ENCODE measurements around the gene HERC5. TPM values are rescaled to one million over a fixed set of nuclear protein-coding genes. Genes with fewer than 3 reads are reported as not detected.

HERC5 gene
- total RNA-seq: 10 to 100 TPM in 1 of 8 experiments, 1 to 10 TPM in 3, under 1 TPM in 4; 0.32 to 11.3 (median 1.7) TPM

- Histone ChIP-seq H3K4me3 (peak within 1 kb of the TSS; percentile 35 to 45 (median 39)), H3K4me1 (replicated peaks in 1 of 2) (no peaks in the 10 kb centered on the region), H3K27ac (no peak within 1 kb of the TSS)
- ATAC-seq (replicated peaks in 6 of 8): peak; percentile 90 to 95 (median 92)
- in situ Hi-C loops (cut with MboI; ENCODE audit: low pct_unique_long_range_greater_than_20kb in 2 of 9, low sequenced_read_pairs in 9 of 9, unreplicated experiment in 9 of 9): no loop called here
- 0 to 13% (median 0%) methylated on average over 1 to 22 of the region's 57 CpGs; no CpG with 5 or more reads in 3 of the 10 experiments for WGBS, 10 experiments
Measured at GRCh38 chr4:88456670-88457306, at the start of gene HERC5. Gene HERC5, plus strand, starts transcription at chr4:88457119. Its CDS starts 151 bp downstream, at chr4:88457270.

- no peak overlapping the region for H3K27ac ChIP-seq
- ATAC-seq (replicated peaks in 6 of 8): no peak
- 50 to 100% (median 65%) methylated on average over 1 to 2 of the region's 2 CpGs; no CpG with 5 or more reads in 3 of the 10 experiments for WGBS, 10 experiments
- no peak overlapping the region for H3K4me3 ChIP-seq
- in situ Hi-C loops (cut with MboI; ENCODE audit: low pct_unique_long_range_greater_than_20kb in 2 of 9, low sequenced_read_pairs in 9 of 9, unreplicated experiment in 9 of 9): no loop called here
- H3K4me1 ChIP-seq (replicated peaks in 1 of 2): no peaks in the 10 kb centered on the region
Measured at GRCh38 chr4:88409206-88409605, 47.7 kb upstream of the HERC5 start.

GRCh38 chr4:88409789-88410188 lies 47.1 kb upstream of the HERC5 start:
- in situ Hi-C loops (cut with MboI; ENCODE audit: low pct_unique_long_range_greater_than_20kb in 2 of 9, low sequenced_read_pairs in 9 of 9, unreplicated experiment in 9 of 9): no loop called here
- H3K27ac ChIP-seq: no peak overlapping the region
- no peak overlapping the region for H3K4me3 ChIP-seq
- H3K4me1 ChIP-seq (replicated peaks in 1 of 2): no peaks in the 10 kb centered on the region
- ATAC-seq (replicated peaks in 6 of 8): no peak
- WGBS, 10 experiments: 100% methylated on average over 1 of the region's 1 CpG; no CpG with 5 or more reads in 8 of the 10 experiments

GRCh38 chr4:88411491-88412096 lies 45.3 kb upstream of the HERC5 start:
- H3K4me1 ChIP-seq (replicated peaks in 1 of 2): no peaks in the 10 kb centered on the region
- in situ Hi-C loops (cut with MboI; ENCODE audit: low pct_unique_long_range_greater_than_20kb in 2 of 9, low sequenced_read_pairs in 9 of 9, unreplicated experiment in 9 of 9): no loop called here
- no peak for ATAC-seq (replicated peaks in 6 of 8)
- no peak overlapping the region for H3K27ac ChIP-seq
- no peak overlapping the region for H3K4me3 ChIP-seq
- WGBS, 10 experiments: 63 to 100% (median 83%) methylated on average over 2 to 3 of the region's 3 CpGs; no CpG with 5 or more reads in 3 of the 10 experiments

GRCh38 chr4:88413801-88414200 lies 43.1 kb upstream of the HERC5 start:
- in situ Hi-C loops (cut with MboI; ENCODE audit: low pct_unique_long_range_greater_than_20kb in 2 of 9, low sequenced_read_pairs in 9 of 9, unreplicated experiment in 9 of 9): no loop called here
- Histone ChIP-seq H3K4me3 (no peak overlapping the region), H3K27ac (no peak overlapping the region), H3K4me1 (replicated peaks in 1 of 2) (no peaks in the 10 kb centered on the region)
- no peak for ATAC-seq (replicated peaks in 6 of 8)
- 0 to 100% (median 25%) methylated on average over 1 of the region's 1 CpG; no CpG with 5 or more reads in 3 of the 10 experiments for WGBS, 10 experiments

- no peak for ATAC-seq (replicated peaks in 6 of 8)
- Histone ChIP-seq H3K4me3 (no peak overlapping the region), H3K4me1 (replicated peaks in 1 of 2) (no peaks in the 10 kb centered on the region), H3K27ac (no peak overlapping the region)
- in situ Hi-C loops (cut with MboI; ENCODE audit: low pct_unique_long_range_greater_than_20kb in 2 of 9, low sequenced_read_pairs in 9 of 9, unreplicated experiment in 9 of 9): no loop called here
- WGBS, 10 experiments: 76 to 100% (median 81%) methylated on average over 1 to 3 of the region's 4 CpGs; no CpG with 5 or more reads in 3 of the 10 experiments
Measured at GRCh38 chr4:88414755-88415154, 42.2 kb upstream of the HERC5 start.

- ATAC-seq (replicated peaks in 6 of 8): no peak
- in situ Hi-C loops (cut with MboI; ENCODE audit: low pct_unique_long_range_greater_than_20kb in 2 of 9, low sequenced_read_pairs in 9 of 9, unreplicated experiment in 9 of 9): no loop called here
- Histone ChIP-seq H3K4me1 (replicated peaks in 1 of 2) (no peaks in the 10 kb centered on the region), H3K27ac (no peak overlapping the region), H3K4me3 (no peak overlapping the region)
- 51 to 100% (median 92%) methylated on average over 1 to 2 of the region's 2 CpGs; no CpG with 5 or more reads in 1 of the 10 experiments for WGBS, 10 experiments
Measured at GRCh38 chr4:88415982-88416381, 40.9 kb upstream of the HERC5 start.

GRCh38 chr4:88418411-88418810 lies 38.5 kb upstream of the HERC5 start:
- ATAC-seq (replicated peaks in 6 of 8): no peak

GRCh38 chr4:88419874-88420273 lies 37.0 kb upstream of the HERC5 start:
- Histone ChIP-seq H3K4me3 (no peak overlapping the region), H3K4me1 (replicated peaks in 1 of 2) (no peaks in the 10 kb centered on the region), H3K27ac (no peak overlapping the region)
- in situ Hi-C loops (cut with MboI; ENCODE audit: low pct_unique_long_range_greater_than_20kb in 2 of 9, low sequenced_read_pairs in 9 of 9, unreplicated experiment in 9 of 9): no loop called here
- ATAC-seq (replicated peaks in 6 of 8): no peak
- 46 to 100% (median 80%) methylated on average over 1 to 5 of the region's 5 CpGs for WGBS, 10 experiments

More at GRCh38 chr4:88418411-88418810, 38.5 kb upstream of the HERC5 start:
- in situ Hi-C loops (cut with MboI; ENCODE audit: low pct_unique_long_range_greater_than_20kb in 2 of 9, low sequenced_read_pairs in 9 of 9, unreplicated experiment in 9 of 9): no loop called here
- Histone ChIP-seq H3K27ac (no peak overlapping the region), H3K4me3 (no peak overlapping the region), H3K4me1 (replicated peaks in 1 of 2) (no peaks in the 10 kb centered on the region)
- 66 to 100% (median 75%) methylated on average over 1 to 3 of the region's 3 CpGs; no CpG with 5 or more reads in 7 of the 10 experiments for WGBS, 10 experiments

GRCh38 chr4:88420844-88421243 lies 36.1 kb upstream of the HERC5 start:
- no peak overlapping the region for H3K27ac ChIP-seq
- in situ Hi-C loops (cut with MboI; ENCODE audit: low pct_unique_long_range_greater_than_20kb in 2 of 9, low sequenced_read_pairs in 9 of 9, unreplicated experiment in 9 of 9): no loop called here
- peak in 2 of 8 experiments; percentile 57 to 62 for ATAC-seq (replicated peaks in 6 of 8)
- 83 to 100% (median 92%) methylated on average over 1 of the region's 1 CpG; no CpG with 5 or more reads in 3 of the 10 experiments for WGBS, 10 experiments
- H3K4me1 ChIP-seq (replicated peaks in 1 of 2): no peaks in the 10 kb centered on the region
- no peak overlapping the region for H3K4me3 ChIP-seq

GRCh38 chr4:88422403-88422802 lies 34.5 kb upstream of the HERC5 start:
- no peak overlapping the region for H3K27ac ChIP-seq
- WGBS, 10 experiments: 26 to 85% (median 62%) methylated on average over 1 to 2 of the region's 2 CpGs
- H3K4me1 ChIP-seq (replicated peaks in 1 of 2): no peaks in the 10 kb centered on the region
- no peak for ATAC-seq (replicated peaks in 6 of 8)
- no peak overlapping the region for H3K4me3 ChIP-seq
- in situ Hi-C loops (cut with MboI; ENCODE audit: low pct_unique_long_range_greater_than_20kb in 2 of 9, low sequenced_read_pairs in 9 of 9, unreplicated experiment in 9 of 9): no loop called here

GRCh38 chr4:88429401-88429800 lies 27.5 kb upstream of the HERC5 start:
- no peak overlapping the region for H3K27ac ChIP-seq
- in situ Hi-C loops (cut with MboI; ENCODE audit: low pct_unique_long_range_greater_than_20kb in 2 of 9, low sequenced_read_pairs in 9 of 9, unreplicated experiment in 9 of 9): no loop called here
- no peak overlapping the region for H3K4me3 ChIP-seq
- 40 to 100% (median 100%) methylated on average over 1 of the region's 1 CpG; no CpG with 5 or more reads in 3 of the 10 experiments for WGBS, 10 experiments
- H3K4me1 ChIP-seq (replicated peaks in 1 of 2): no peaks in the 10 kb centered on the region
- no peak for ATAC-seq (replicated peaks in 6 of 8)

- in situ Hi-C loops (cut with MboI; ENCODE audit: low pct_unique_long_range_greater_than_20kb in 2 of 9, low sequenced_read_pairs in 9 of 9, unreplicated experiment in 9 of 9): no loop called here
- no peaks in the 10 kb centered on the region for H3K4me1 ChIP-seq (replicated peaks in 1 of 2)
- 60% methylated on average over 1 of the region's 1 CpG; no CpG with 5 or more reads in 9 of the 10 experiments for WGBS, 10 experiments
- H3K4me3 ChIP-seq: no peak overlapping the region
- H3K27ac ChIP-seq: no peak overlapping the region
- ATAC-seq (replicated peaks in 6 of 8): peak in 3 of 8 experiments; percentile 81 to 88 (median 88)
Measured at GRCh38 chr4:88435987-88436693, 20.8 kb upstream of the HERC5 start.
